Coronary artery (tissue), 2 donors: ENCODE data around the gene EFCAB8.

Experiments used
- DNase-seq: peaks from one replicate; pipeline ENCODE4 v3.0.0-alpha.2; 2017; ENCODE audit warnings: low spot score
- H3K27ac ChIP-seq, 2 donors: fragments of 200-600 bp; sonication (generic); one replicate each; pipeline ENCODE4 v1.5.1; 2016 to 2019
- H3K4me3 ChIP-seq: fragments of 200-600 bp; sonication (generic); 2 replicates; pipeline ENCODE4 v1.5.1; 2016; ENCODE audit warnings: mild to moderate bottlenecking, moderate library complexity
- CTCF ChIP-seq: fragments of 200-600 bp; sonication (generic); IDR thresholded peaks from one replicate; pipeline ENCODE4 v1.5.1; 2019; ENCODE audit warnings: antibody characterized with exemption

Gene EFCAB8

GRCh38 chr20:32975698-32976674 lies 117.3 kb downstream of the EFCAB8 start:
- TF ChIP-seq CTCF, result no peak

GRCh38 chr20:32976746-32977145 lies 118.0 kb downstream of the EFCAB8 start:
- TF ChIP-seq CTCF, result no peak
- Histone ChIP-seq H3K27ac (no peak overlapping the region), H3K4me3 (no peak overlapping the region)
- no peak for DNase-seq

More at GRCh38 chr20:32975698-32976674, 117.3 kb downstream of the EFCAB8 start:
- peak; percentile 41 for DNase-seq
- no peak overlapping the region for H3K27ac ChIP-seq
- no peak overlapping the region for H3K4me3 ChIP-seq

- H3K4me3 ChIP-seq, result no peak overlapping the region
- no peak overlapping the region for H3K27ac ChIP-seq
- DNase-seq, result peak; percentile 66
- no peak for TF ChIP-seq CTCF
Measured at GRCh38 chr20:32977281-32978008, 118.7 kb downstream of the EFCAB8 start.

DNA sequence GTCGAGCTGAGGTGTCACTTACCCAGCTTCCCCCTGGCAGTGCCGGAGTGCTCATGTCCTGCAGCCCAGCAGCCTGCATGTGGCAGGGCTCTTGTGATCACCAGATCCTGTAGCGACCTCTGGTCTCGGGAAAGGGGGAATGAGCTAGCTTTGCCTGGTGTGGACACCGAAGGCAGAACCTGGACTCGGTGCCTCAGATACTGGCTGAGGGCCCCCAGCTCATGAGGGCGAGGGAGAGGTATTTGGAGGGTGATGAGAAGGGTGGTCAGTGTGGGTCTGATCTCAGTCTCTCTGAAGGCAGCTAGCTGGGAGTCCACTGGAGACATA lies 119.2 kb downstream of the EFCAB8 start:
- DNase-seq, result no peak
- TF ChIP-seq CTCF, result no peak
- no peak overlapping the region for H3K27ac ChIP-seq
- H3K4me3 ChIP-seq, result no peak overlapping the region

DNA sequence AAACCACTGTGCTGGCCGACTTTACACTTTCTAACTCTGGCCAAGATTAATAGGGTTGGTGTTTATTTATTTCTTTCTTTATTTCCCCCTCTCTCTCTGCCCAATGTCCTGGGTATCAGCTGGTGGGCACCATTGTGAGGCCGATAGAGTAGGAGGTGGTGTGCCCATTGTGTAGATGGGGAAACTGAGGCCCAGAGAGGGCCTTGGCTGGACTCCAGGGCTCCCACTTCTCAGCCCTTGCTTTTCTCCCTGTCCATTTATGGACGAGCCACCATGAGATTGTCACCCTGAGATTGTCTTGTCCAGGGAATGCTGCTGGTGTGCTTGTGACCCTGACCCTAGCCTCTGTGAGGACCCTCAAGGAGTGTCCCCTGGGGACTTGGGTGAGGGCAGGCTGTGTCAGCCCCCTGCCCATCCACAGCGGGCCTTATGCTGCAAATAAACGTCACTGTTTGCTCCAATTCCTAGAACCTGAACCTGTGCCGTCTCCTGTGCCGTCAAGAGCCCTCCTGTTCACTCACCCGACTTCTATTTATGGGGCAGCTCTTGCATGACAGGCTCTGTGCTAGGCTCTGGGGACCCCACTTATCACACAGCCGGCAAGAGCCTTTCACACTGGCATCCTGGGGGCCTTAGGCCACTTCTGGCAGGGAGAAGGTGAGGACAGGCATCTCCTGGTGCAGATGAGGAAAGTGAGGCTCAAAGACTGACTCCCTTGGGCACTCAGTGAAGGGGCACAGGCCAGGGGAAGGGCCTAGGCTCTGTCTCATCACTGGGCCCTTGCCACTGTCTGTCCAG lies 120.7 kb downstream of the EFCAB8 start:
- no peak overlapping the region for H3K27ac ChIP-seq
- TF ChIP-seq CTCF, result no peak
- H3K4me3 ChIP-seq, result no peak overlapping the region
- DNase-seq, result no peak

- H3K27ac ChIP-seq, result peak overlapping the region in 1 of 2 donors; percentile 32
- no peak overlapping the region for H3K4me3 ChIP-seq
- TF ChIP-seq CTCF, result no peak
- DNase-seq, result no peak
Measured at GRCh38 chr20:32980131-32980941, 121.6 kb downstream of the EFCAB8 start.
